ENCODE measurements around the gene PRKCE. TPM values are rescaled to one million over a fixed set of nuclear protein-coding genes. Genes with fewer than 3 reads are reported as not detected.

PRKCE gene
- total and polyA plus RNA-seq, 2 of the 8 experiments (the other 6 are each of a cell fraction or from before 2014, with no cell fraction given), result 0.54 to 2.1 TPM

GRCh38 chr2:46040563-46041155 lies 389.2 kb downstream of the PRKCE start:
- no peaks in the 10 kb centered on the region for H3K79me2 ChIP-seq (ENCODE audit: control insufficient read depth in 1 of 2, insufficient read depth in 2 of 2, low read length in 2 of 2)
- H2BK15ac ChIP-seq (ENCODE audit: low read length), result no peak overlapping the region
- H3K9ac ChIP-seq (replicated peaks in 1 of 4; ENCODE audit: extremely low read depth in 1 of 4, low read depth in 3 of 4, low read length in 3 of 4), result no peak overlapping the region
- FAIRE-seq (no peak), DNase-seq (ENCODE audit: low read depth in 1 of 2, low spot score in 2 of 2) (no peak)
- POLR2A ChIA-PET (ENCODE audit: partially characterized antibody), result no interaction called here
- H3K14ac ChIP-seq (ENCODE audit: insufficient read length), result no peak overlapping the region
- H4K5ac ChIP-seq (ENCODE audit: insufficient read length, low read depth, low read length), result no peak overlapping the region
- H2BK20ac ChIP-seq (ENCODE audit: low read length), result no peak overlapping the region
- no peaks in the 10 kb centered on the region for H3K79me1 ChIP-seq (ENCODE audit: low read depth, low read length)
- no peak overlapping the region for H3K56ac ChIP-seq (replicated peaks; ENCODE audit: insufficient read length, low read depth, low read length)
- no peak overlapping the region for H2BK120ac ChIP-seq (replicated peaks; ENCODE audit: low read depth, low read length)
- CTCF ChIA-PET (ENCODE audit: partially characterized antibody), result interaction anchor here (1.4 to 1.5 kb wide), 2 partner anchors 11 to 22 kb away, joined by 4 to 5 read pairs; no protein-coding TSS in a partner anchor
- H3K9me3 ChIP-seq (ENCODE audit: insufficient read depth in 2 of 2, low read depth in 1 of 2, low read length in 1 of 2), result no peaks in the 10 kb centered on the region
- no peaks in the 10 kb centered on the region for H4K20me1 ChIP-seq (replicated peaks in 1 of 2; ENCODE audit: control insufficient read depth in 1 of 2, insufficient read depth in 2 of 2, low read length in 2 of 2)
- H3K4me3 ChIP-seq (ENCODE audit: extremely low read depth in 1 of 4, insufficient read depth in 2 of 4, low read depth in 3 of 4, low read length in 4 of 4), result no peak overlapping the region
- 92% methylated on average over 7 of the region's 7 CpGs; no CpG with 5 or more reads in 1 of the 2 experiments for WGBS, 2 experiments (ENCODE audit: extremely low coverage in 1 of 2, insufficient coverage in 1 of 2, insufficient read length in 1 of 2, insufficient replicate concordance in 2 of 2, low coverage in 1 of 2, low lambda C conversion rate in 2 of 2, missing lambda C conversion rate in 1 of 2)
- H3K27me3 ChIP-seq (replicated peaks in 1 of 4; ENCODE audit: control insufficient read depth in 3 of 4, extremely low read depth in 1 of 4, insufficient read depth in 3 of 4, low read length in 3 of 4), result no peaks in the 10 kb centered on the region
- H2AFZ ChIP-seq (ENCODE audit: low read length), result no peak overlapping the region
- H3K4ac ChIP-seq (replicated peaks; ENCODE audit: insufficient read length, low read depth, low read length), result no peak overlapping the region
- no peaks in the 10 kb centered on the region for H3K36me3 ChIP-seq (ENCODE audit: control insufficient read depth in 2 of 4, insufficient read depth in 4 of 4, low read length in 3 of 4)
- H4K8ac ChIP-seq (ENCODE audit: extremely low read depth, insufficient read depth, low read length), result no peak overlapping the region
- no peaks in the 10 kb centered on the region for H3K23me2 ChIP-seq (ENCODE audit: low read depth, low read length)
- no peak overlapping the region for H2BK5ac ChIP-seq (ENCODE audit: low read depth, low read length)
- no peak overlapping the region for H3K27ac ChIP-seq (ENCODE audit: low read depth, low read length)
- no peak overlapping the region for H2BK12ac ChIP-seq (ENCODE audit: low read depth, low read length)
- no peaks in the 10 kb centered on the region for H3K4me1 ChIP-seq (replicated peaks in 1 of 4; ENCODE audit: control insufficient read depth in 3 of 4, insufficient read depth in 4 of 4, low read length in 3 of 4)
- H4K91ac ChIP-seq (replicated peaks; ENCODE audit: insufficient read length, low read length), result no peak overlapping the region
- H2AK5ac ChIP-seq (ENCODE audit: low read depth, low read length), result no peak overlapping the region
- no peak overlapping the region for H3K18ac ChIP-seq (ENCODE audit: extremely low read depth, low read length)
- TF ChIP-seq RXRA (IDR thresholded peaks at IDR 0.05; ENCODE audit: insufficient read depth, low read depth, low read length) (no peak), KDM4A (IDR thresholded peaks at IDR 0.05; ENCODE audit: low read depth, low read length, severe bottlenecking) (no peak), POU5F1 (IDR thresholded peaks at IDR 0.05; ENCODE audit: low read depth, low read length) (no peak), POLR2A (IDR thresholded peaks at IDR 0.05; ENCODE audit: control extremely low read depth in 1 of 2, low read depth in 2 of 2, low read length in 2 of 2) (no peak), RFX5 (IDR thresholded peaks at IDR 0.05; ENCODE audit: borderline replicate concordance, low read depth, low read length) (no peak), RNF2 (IDR thresholded peaks at IDR 0.05; ENCODE audit: borderline replicate concordance, low read depth, low read length, missing control alignments, poor library complexity, severe bottlenecking) (no peak), SIX5 (IDR thresholded peaks at IDR 0.05; ENCODE audit: low read depth, low read length) (no peak), MAX (IDR thresholded peaks at IDR 0.05) (no peak), CTBP2 (IDR thresholded peaks at IDR 0.05; ENCODE audit: borderline replicate concordance, insufficient read depth, insufficient read length, low read length) (no peak), RBBP5 (IDR thresholded peaks at IDR 0.05; ENCODE audit: borderline replicate concordance, low read depth, low read length) (no peak)
- no peak overlapping the region for H3K4me2 ChIP-seq (ENCODE audit: insufficient read depth in 1 of 2, low read depth in 2 of 2, low read length in 2 of 2)
- no peak overlapping the region for H3K23ac ChIP-seq (ENCODE audit: insufficient read length)
